Neural progenitor cell (in vitro differentiated cells): ENCODE data around the gene TPMT. TPM values are rescaled to one million over a fixed set of nuclear protein-coding genes. Genes with fewer than 3 reads are reported as not detected.

ENCODE experiments used
- DNase-seq: peaks from one replicate; pipeline ENCODE4 v3.0.0-alpha.2; 2016; ENCODE audit warnings: low spot score
- H2AFZ ChIP-seq: fragments of 200-600 bp; sonication (generic); replicated peaks from 2 replicates; pipeline ENCODE4 v1.6.1; 2016; ENCODE audit warnings: antibody characterized with exemption
- H3F3A ChIP-seq: fragments of 200-600 bp; sonication (generic); 2 replicates; pipeline ENCODE4 v1.6.1; 2016; ENCODE audit warnings: antibody characterized with exemption, low read depth
- H3K27ac ChIP-seq: fragments of 200-600 bp; sonication (generic); 2 replicates; pipeline ENCODE4 v1.5.1; 2016; ENCODE audit warnings: mild to moderate bottlenecking
- H3K27me3 ChIP-seq: fragments of 200-600 bp; sonication (generic); 2 replicates; pipeline ENCODE4 v1.6.1; 2016; ENCODE audit warnings: mild to moderate bottlenecking, moderate library complexity
- H3K36me3 ChIP-seq: fragments of 200-600 bp; sonication (generic); 2 replicates; pipeline ENCODE4 v1.5.1; 2016
- H3K4me1 ChIP-seq: fragments of 200-600 bp; sonication (generic); 2 replicates; pipeline ENCODE4 v1.6.1; 2016; ENCODE audit warnings: mixed run types
- H3K4me2 ChIP-seq: fragments of 200-600 bp; sonication (generic); 2 replicates; pipeline ENCODE4 v1.6.1; 2016
- H3K4me3 ChIP-seq: fragments of 200-600 bp; sonication (generic); 2 replicates; pipeline ENCODE4 v1.5.1; 2016
- H3K79me2 ChIP-seq: fragments of 200-600 bp; sonication (generic); 2 replicates; pipeline ENCODE4 v1.6.1; 2016; ENCODE audit warnings: low read depth
- H3K9ac ChIP-seq: fragments of 200-600 bp; sonication (generic); 2 replicates; pipeline ENCODE4 v1.6.1; 2016
- H3K9me3 ChIP-seq: fragments of 200-600 bp; sonication (generic); 2 replicates; pipeline ENCODE4 v1.5.1; 2016; ENCODE audit warnings: low read depth
- H4K20me1 ChIP-seq: fragments of 200-600 bp; sonication (generic); 2 replicates; pipeline ENCODE4 v1.6.1; 2016; ENCODE audit warnings: low read depth
- H3K27ac Mint-ChIP-seq: 3 replicates; pipeline ENCODE4 v1.8.0; 2021; ENCODE audit warnings: mixed read lengths
- H3K27me3 Mint-ChIP-seq: 2 replicates; pipeline ENCODE4 v1.8.0; 2022; ENCODE audit warnings: low read depth, mild to moderate bottlenecking, inconsistent platforms, moderate library complexity, mixed read lengths; ENCODE audit not compliant: insufficient read depth
- H3K36me3 Mint-ChIP-seq: 3 replicates; pipeline ENCODE4 v1.8.0; 2021; ENCODE audit warnings: mixed read lengths
- H3K4me1 Mint-ChIP-seq: 3 replicates; pipeline ENCODE4 v1.8.0; 2021; ENCODE audit warnings: mixed read lengths
- H3K4me3 Mint-ChIP-seq: 3 replicates; pipeline ENCODE4 v1.8.0; 2021; ENCODE audit warnings: mild to moderate bottlenecking, moderate library complexity, mixed read lengths
- H3K9me3 Mint-ChIP-seq: 3 replicates; pipeline ENCODE4 v1.8.0; 2020; ENCODE audit warnings: mixed read lengths
- CTCF ChIP-seq: fragments of 200-600 bp; sonication (generic); IDR thresholded peaks from 2 replicates; pipeline ENCODE4 v1.5.1; 2017; ENCODE audit warnings: antibody characterized with exemption, mild to moderate bottlenecking
- EZH2 ChIP-seq: fragments of 200-600 bp; sonication (generic); IDR thresholded peaks from 2 replicates; pipeline ENCODE4 v1.6.1; 2017; ENCODE audit warnings: antibody characterized with exemption, mild to moderate bottlenecking, moderate library complexity
- EZH2phosphoT487 ChIP-seq: fragments of 200-600 bp; sonication (generic); IDR thresholded peaks from 2 replicates; pipeline ENCODE4 v1.6.1; 2017; ENCODE audit warnings: antibody characterized with exemption
- total RNA-seq: library from RNA; depleted of rRNA; stranded (reverse); fragments of >200 nt; gene quantifications from 2 replicates; pipeline ENCODE4 v1.2.3, GENCODE V29; 2015; ENCODE audit warnings: low replicate concordance

TPMT gene
- total RNA-seq, 1 donor from 2014 or later = 22.1 TPM

- no peak for TF ChIP-seq EZH2
- no peak for TF ChIP-seq EZH2phosphoT487
- TF ChIP-seq CTCF = no peak
- H3K9me3 ChIP-seq = no peaks in the 10 kb centered on the region
- no peaks in the 10 kb centered on the region for H3K9me3 Mint-ChIP-seq
These were observed 12.9 kb downstream of the TPMT start for GRCh38 chr6:18141805-18142590.

GRCh38 chr6:18139935-18140621 lies 14.8 kb downstream of the TPMT start:
- H3K4me3 Mint-ChIP-seq = no peak overlapping the region
- H2AFZ ChIP-seq = no peak overlapping the region
- peaks cover 2% of the 10 kb centered on the region for H3K36me3 Mint-ChIP-seq
- no peaks in the 10 kb centered on the region for H3K79me2 ChIP-seq
- H3K27me3 ChIP-seq = no peaks in the 10 kb centered on the region
- H3K4me1 ChIP-seq = peaks cover 10% of the 10 kb centered on the region
- no peak overlapping the region for H3K27ac Mint-ChIP-seq
- no peaks in the 10 kb centered on the region for H3K9me3 Mint-ChIP-seq
- H3K9me3 ChIP-seq = no peaks in the 10 kb centered on the region
- no peak overlapping the region for H3K9ac ChIP-seq
- H4K20me1 ChIP-seq = no peaks in the 10 kb centered on the region
- no peak for DNase-seq
- no peak overlapping the region for H3K4me2 ChIP-seq
- peaks cover 10% of the 10 kb centered on the region for H3F3A ChIP-seq
- no peak overlapping the region for H3K27ac ChIP-seq
- H3K4me1 Mint-ChIP-seq = peaks cover 3% of the 10 kb centered on the region
- H3K4me3 ChIP-seq = no peak overlapping the region
- H3K27me3 Mint-ChIP-seq = no peaks in the 10 kb centered on the region
- H3K36me3 ChIP-seq = no peaks in the 10 kb centered on the region
- no peak for TF ChIP-seq EZH2phosphoT487
- no peak for TF ChIP-seq CTCF
- TF ChIP-seq EZH2 = no peak

More at GRCh38 chr6:18141805-18142590, 12.9 kb downstream of the TPMT start:
- no peak overlapping the region for H3K27ac ChIP-seq
- peaks cover 3% of the 10 kb centered on the region for H3K36me3 Mint-ChIP-seq
- H3F3A ChIP-seq = peaks cover 10% of the 10 kb centered on the region
- peak; percentile 46 for DNase-seq
- H3K27me3 ChIP-seq = no peaks in the 10 kb centered on the region
- H3K4me1 ChIP-seq = peaks cover 10% of the 10 kb centered on the region
- peaks cover 3% of the 10 kb centered on the region for H3K4me1 Mint-ChIP-seq
- H3K9ac ChIP-seq = no peak overlapping the region
- no peak overlapping the region for H3K4me2 ChIP-seq
- no peaks in the 10 kb centered on the region for H4K20me1 ChIP-seq
- no peak overlapping the region for H3K27ac Mint-ChIP-seq
- no peaks in the 10 kb centered on the region for H3K79me2 ChIP-seq
- H3K4me3 ChIP-seq = no peak overlapping the region
- no peaks in the 10 kb centered on the region for H3K36me3 ChIP-seq
- no peaks in the 10 kb centered on the region for H3K27me3 Mint-ChIP-seq
- peak overlapping the region; percentile 26 for H2AFZ ChIP-seq
- no peak overlapping the region for H3K4me3 Mint-ChIP-seq

- no peak overlapping the region for H2AFZ ChIP-seq
- no peak overlapping the region for H3K4me2 ChIP-seq
- Mint-ChIP-seq H3K9me3 (no peaks in the 10 kb centered on the region), H3K4me1 (peaks cover 3% of the 10 kb centered on the region), H3K36me3 (peaks cover 2% of the 10 kb centered on the region), H3K27ac (no peak overlapping the region), H3K4me3 (no peak overlapping the region), H3K27me3 (no peaks in the 10 kb centered on the region)
- no peak overlapping the region for H3K4me3 ChIP-seq
- no peaks in the 10 kb centered on the region for H4K20me1 ChIP-seq
- peaks cover 10% of the 10 kb centered on the region for H3K4me1 ChIP-seq
- no peaks in the 10 kb centered on the region for H3K27me3 ChIP-seq
- TF ChIP-seq CTCF (peak; percentile 11), EZH2 (no peak), EZH2phosphoT487 (no peak)
- no peak overlapping the region for H3K27ac ChIP-seq
- peaks cover 10% of the 10 kb centered on the region for H3F3A ChIP-seq
- H3K79me2 ChIP-seq = no peaks in the 10 kb centered on the region
- no peaks in the 10 kb centered on the region for H3K9me3 ChIP-seq
- no peak for DNase-seq
- no peaks in the 10 kb centered on the region for H3K36me3 ChIP-seq
- H3K9ac ChIP-seq = no peak overlapping the region
These were observed 16.0 kb downstream of the TPMT start for GRCh38 chr6:18138906-18139305.
